Calu3 (cell line): ENCODE data around the gene PHOX2A. TPM values are rescaled to one million over a fixed set of nuclear protein-coding genes. Genes with fewer than 3 reads are reported as not detected.

Experiments used
- BruUV-seq: library from RNA; stranded (reverse); fragments of 400-500 nt; replicated peaks from 2 replicates; lab custom pipeline; 2021; lab: Mats Ljungman, UMichigan
- CTCF ChIA-PET: fragments of 300-600 bp; sonication (Branson Sonifier 250); formaldehyde crosslinking; loops from one replicate; lab custom pipeline; 2022; ENCODE audit warnings: antibody characterized with exemption; lab: Charles Lee
- DNase-seq: peaks from one replicate; pipeline ENCODE4 v3.0.0; 2022
- H3K27ac Mint-ChIP-seq: one replicate; pipeline ENCODE4 v1.8.0; 2022; ENCODE audit warnings: mixed read lengths; ENCODE audit not compliant: unreplicated experiment
- H3K27me3 Mint-ChIP-seq: one replicate; pipeline ENCODE4 v1.8.0; 2022; ENCODE audit warnings: mixed read lengths; ENCODE audit not compliant: unreplicated experiment
- H3K36me3 Mint-ChIP-seq: one replicate; pipeline ENCODE4 v1.8.0; 2022; ENCODE audit warnings: mild to moderate bottlenecking, moderate library complexity, mixed read lengths; ENCODE audit not compliant: insufficient read depth, unreplicated experiment
- H3K4me1 Mint-ChIP-seq: one replicate; pipeline ENCODE4 v1.8.0; 2022; ENCODE audit warnings: mild to moderate bottlenecking, low read depth, mixed read lengths; ENCODE audit not compliant: unreplicated experiment
- H3K4me3 Mint-ChIP-seq: one replicate; pipeline ENCODE4 v1.8.0; 2022; ENCODE audit warnings: mild to moderate bottlenecking, low read depth, moderate library complexity, mixed read lengths; ENCODE audit not compliant: unreplicated experiment
- H3K9me3 Mint-ChIP-seq: one replicate; pipeline ENCODE4 v1.8.0; 2022; ENCODE audit warnings: low read depth, mixed read lengths; ENCODE audit not compliant: unreplicated experiment
- CTCF ChIP-seq: fragments of 200-600 bp; IDR thresholded peaks from one replicate; pipeline ENCODE4 v1.8.0; 2022; ENCODE audit warnings: antibody characterized with exemption; ENCODE audit not compliant: unreplicated experiment
- intact Hi-C: fragments of 100-400 bp; cut with micrococcal nuclease; formaldehyde crosslinking; loops from one replicate; pipeline ENCODE4 v1.10.0; 2022; ENCODE audit not compliant: unreplicated experiment
- total RNA-seq: library from RNA; stranded (reverse); gene quantifications from 2 replicates; pipeline ENCODE4 v1.2.3, GENCODE V29; 2022

Gene PHOX2A
- total RNA-seq, 1 experiment from 2014 or later: not detected

GRCh38 chr11:72263361-72263760 is 19.4 kb upstream of the PHOX2A start:
- no peaks in the 10 kb centered on the region for H3K9me3 Mint-ChIP-seq
- no TSS peak for BruUV-seq
- H3K36me3 Mint-ChIP-seq: no peaks in the 10 kb centered on the region
- H3K27ac Mint-ChIP-seq: no peak overlapping the region
- DNase-seq: no peak
- intact Hi-C loops: no loop called here
- no peak for TF ChIP-seq CTCF
- peaks cover 9% of the 10 kb centered on the region for H3K4me1 Mint-ChIP-seq
- no peak overlapping the region for H3K4me3 Mint-ChIP-seq
- no peaks in the 10 kb centered on the region for H3K27me3 Mint-ChIP-seq
- CTCF ChIA-PET: interaction anchor here (0.6 kb wide), 1 partner anchor 11 kb away, joined by 4 read pairs; no protein-coding TSS in a partner anchor

DNA sequence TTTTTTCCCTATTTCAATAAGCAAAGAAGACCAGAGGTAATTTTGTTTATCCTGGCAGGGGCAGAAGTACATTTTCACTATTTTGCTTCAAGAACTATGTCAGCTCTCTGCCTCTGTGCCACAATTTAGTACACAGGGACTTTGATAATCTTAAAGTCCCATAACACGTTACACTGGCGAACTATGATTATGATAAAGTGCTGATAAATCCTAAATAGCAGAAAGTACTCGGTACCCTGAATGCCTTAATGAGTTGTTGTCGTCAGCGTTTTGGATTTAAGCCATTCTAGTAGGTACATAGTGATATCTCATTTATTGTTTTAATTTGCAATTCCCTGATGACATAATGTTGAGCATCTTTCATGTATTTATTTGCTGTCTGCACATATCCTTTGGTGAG is 16.6 kb upstream of the PHOX2A start:
- intact Hi-C loops: no loop called here
- Mint-ChIP-seq H3K4me1 (no peaks in the 10 kb centered on the region), H3K36me3 (no peaks in the 10 kb centered on the region), H3K4me3 (no peak overlapping the region), H3K27ac (no peak overlapping the region), H3K9me3 (no peaks in the 10 kb centered on the region), H3K27me3 (peaks cover 8% of the 10 kb centered on the region)
- CTCF ChIA-PET: interaction anchor here (0.7 kb wide), 1 partner anchor 65 kb away, joined by 4 read pairs; no protein-coding TSS in a partner anchor
- DNase-seq: no peak
- no peak for TF ChIP-seq CTCF
- no TSS peak for BruUV-seq

GRCh38 chr11:72259490-72259889 is 15.5 kb upstream of the PHOX2A start:
- H3K27ac Mint-ChIP-seq: no peak overlapping the region
- H3K9me3 Mint-ChIP-seq: no peaks in the 10 kb centered on the region
- CTCF ChIA-PET: no interaction called here
- no peak for TF ChIP-seq CTCF
- no peaks in the 10 kb centered on the region for H3K4me1 Mint-ChIP-seq
- DNase-seq: no peak
- no peaks in the 10 kb centered on the region for H3K36me3 Mint-ChIP-seq
- peaks cover 19% of the 10 kb centered on the region for H3K27me3 Mint-ChIP-seq
- no TSS peak for BruUV-seq
- no peak overlapping the region for H3K4me3 Mint-ChIP-seq
- intact Hi-C loops: no loop called here

GRCh38 chr11:72257570-72257969 is 13.6 kb upstream of the PHOX2A start:
- no peak for TF ChIP-seq CTCF
- intact Hi-C loops: no loop called here
- DNase-seq: no peak
- Mint-ChIP-seq H3K4me3 (no peak overlapping the region), H3K9me3 (no peaks in the 10 kb centered on the region), H3K27me3 (peaks cover 28% of the 10 kb centered on the region), H3K36me3 (no peaks in the 10 kb centered on the region), H3K27ac (no peak overlapping the region), H3K4me1 (no peaks in the 10 kb centered on the region)
- no TSS peak for BruUV-seq
- CTCF ChIA-PET: interaction anchor here (1.3 kb wide), 1 partner anchor 9 kb away, joined by 3 read pairs; no protein-coding TSS in a partner anchor
